ENCODE data around the gene DSE.

DSE gene

DNA sequence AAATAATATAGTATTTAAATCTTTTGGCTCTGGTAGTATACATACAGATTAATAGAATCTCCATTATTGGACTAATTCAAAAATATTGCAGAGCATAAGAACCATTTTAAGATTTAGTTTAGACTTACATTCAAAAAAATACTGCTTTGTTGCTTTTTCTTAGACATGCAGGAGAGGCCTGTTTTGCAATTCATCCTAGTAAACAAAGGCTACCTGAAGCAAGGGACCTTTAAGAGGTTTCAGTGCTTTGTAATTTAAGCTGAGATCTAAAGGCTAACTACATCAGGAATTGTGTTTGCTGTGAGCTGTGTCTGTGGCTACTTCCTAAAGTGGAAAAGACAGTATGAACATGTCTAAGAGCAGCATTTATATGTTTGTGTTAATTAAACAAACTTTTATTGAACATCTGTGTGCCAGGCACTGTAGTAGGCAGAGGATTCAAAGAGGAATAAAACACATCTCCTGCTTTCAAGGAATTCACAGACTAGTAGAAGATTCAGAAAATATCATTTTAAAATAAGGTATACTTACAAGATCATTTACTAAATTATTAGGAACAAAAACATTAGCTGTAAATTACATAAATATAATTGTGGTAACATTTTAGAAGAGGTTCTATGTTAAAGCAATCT is 61.3 kb downstream of the DSE start:
- no peaks in the 10 kb centered on the region for H3K27me3 Mint-ChIP-seq (ENCODE audit: low read depth)
- TF ChIP-seq, protein P1, sequence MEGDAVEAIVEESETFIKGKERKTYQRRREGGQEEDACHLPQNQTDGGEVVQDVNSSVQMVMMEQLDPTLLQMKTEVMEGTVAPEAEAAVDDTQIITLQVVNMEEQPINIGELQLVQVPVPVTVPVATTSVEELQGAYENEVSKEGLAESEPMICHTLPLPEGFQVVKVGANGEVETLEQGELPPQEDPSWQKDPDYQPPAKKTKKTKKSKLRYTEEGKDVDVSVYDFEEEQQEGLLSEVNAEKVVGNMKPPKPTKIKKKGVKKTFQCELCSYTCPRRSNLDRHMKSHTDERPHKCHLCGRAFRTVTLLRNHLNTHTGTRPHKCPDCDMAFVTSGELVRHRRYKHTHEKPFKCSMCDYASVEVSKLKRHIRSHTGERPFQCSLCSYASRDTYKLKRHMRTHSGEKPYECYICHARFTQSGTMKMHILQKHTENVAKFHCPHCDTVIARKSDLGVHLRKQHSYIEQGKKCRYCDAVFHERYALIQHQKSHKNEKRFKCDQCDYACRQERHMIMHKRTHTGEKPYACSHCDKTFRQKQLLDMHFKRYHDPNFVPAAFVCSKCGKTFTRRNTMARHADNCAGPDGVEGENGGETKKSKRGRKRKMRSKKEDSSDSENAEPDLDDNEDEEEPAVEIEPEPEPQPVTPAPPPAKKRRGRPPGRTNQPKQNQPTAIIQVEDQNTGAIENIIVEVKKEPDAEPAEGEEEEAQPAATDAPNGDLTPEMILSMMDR (IDR thresholded peaks at IDR 0.05; ENCODE audit: unreplicated experiment in 3 of 3): no peak
- H3K4me1 Mint-ChIP-seq: peaks cover 20% of the 10 kb centered on the region
- H3K9me3 Mint-ChIP-seq: no peaks in the 10 kb centered on the region
- H3K36me3 Mint-ChIP-seq (ENCODE audit: low read depth): peaks cover 61% of the 10 kb centered on the region
- H3K27ac Mint-ChIP-seq: peak overlapping the region in 1 of 3 experiments; percentile 5
- no peak overlapping the region for H3K4me3 Mint-ChIP-seq

DNA sequence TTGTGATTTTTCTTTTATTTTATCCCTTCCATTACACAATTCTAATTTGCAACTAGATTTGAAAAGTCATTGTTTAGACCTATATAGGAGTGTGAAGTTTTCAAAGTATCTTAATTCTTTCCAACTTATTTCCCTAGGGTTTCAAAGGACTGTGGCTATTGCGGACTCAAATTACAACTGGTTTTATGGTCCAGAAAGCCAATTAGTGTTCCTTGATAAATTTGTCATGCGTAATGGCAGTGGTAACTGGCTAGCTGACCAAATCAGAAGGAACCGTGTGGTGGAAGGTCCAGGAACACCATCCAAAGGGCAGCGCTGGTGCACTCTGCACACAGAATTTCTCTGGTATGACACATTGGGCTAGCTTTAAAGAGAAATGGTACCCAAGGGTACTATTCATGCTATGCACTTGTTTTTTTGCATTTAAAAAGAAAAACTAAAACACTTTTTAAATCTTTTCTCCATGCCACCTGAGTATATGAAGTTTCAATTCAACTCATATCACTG is 62.5 kb downstream of the DSE start:
- TF ChIP-seq, protein P1 (IDR thresholded peaks at IDR 0.05; ENCODE audit: unreplicated experiment in 3 of 3): no peak
- H3K27me3 Mint-ChIP-seq (ENCODE audit: low read depth): no peaks in the 10 kb centered on the region
- peaks cover 24% of the 10 kb centered on the region for H3K4me1 Mint-ChIP-seq

DNA sequence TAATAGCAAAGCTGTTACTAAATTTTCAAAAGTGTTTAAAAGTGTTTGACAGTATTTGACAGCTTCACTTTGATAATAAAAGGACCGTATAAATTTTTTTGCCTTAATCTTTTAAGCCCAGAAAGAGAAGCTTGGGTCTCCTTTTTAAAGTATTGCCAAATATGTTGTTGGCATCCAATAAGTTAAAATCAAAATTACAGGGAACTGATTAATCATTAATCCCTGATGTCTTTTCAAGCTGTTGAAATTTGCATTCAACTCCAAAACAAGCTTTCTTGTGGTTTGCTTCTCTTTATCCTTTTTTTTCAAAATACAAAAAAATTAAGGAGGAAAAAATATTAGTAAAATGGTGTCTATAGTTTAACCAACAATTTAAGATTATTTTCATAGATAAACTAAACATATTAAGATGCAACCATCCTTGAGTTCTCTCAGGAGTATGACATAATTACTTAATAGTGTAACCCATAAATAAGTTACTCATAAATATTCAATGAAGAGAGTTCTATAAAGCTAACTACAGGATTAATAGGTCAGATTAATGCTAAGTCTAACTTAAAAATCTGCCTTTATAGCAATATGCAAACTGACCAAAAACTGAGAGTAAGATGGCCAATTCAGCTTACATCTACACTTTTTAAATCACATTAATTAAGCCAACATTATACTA is 63.4 kb downstream of the DSE start:
- H3K9me3 Mint-ChIP-seq: no peaks in the 10 kb centered on the region
- H3K4me3 Mint-ChIP-seq: no peak overlapping the region
- TF ChIP-seq, protein P1 (IDR thresholded peaks at IDR 0.05; ENCODE audit: unreplicated experiment in 3 of 3): no peak
- H3K27ac Mint-ChIP-seq: no peak overlapping the region
- H3K36me3 Mint-ChIP-seq (ENCODE audit: low read depth): peaks cover 43% of the 10 kb centered on the region
- H3K27me3 Mint-ChIP-seq (ENCODE audit: low read depth): no peaks in the 10 kb centered on the region
- peaks cover 24% of the 10 kb centered on the region for H3K4me1 Mint-ChIP-seq

More for the DNA sequence above, 62.5 kb downstream of the DSE start:
- Mint-ChIP-seq H3K4me3 (no peak overlapping the region), H3K27ac (peak overlapping the region in 1 of 3 experiments; percentile 5), H3K36me3 (ENCODE audit: low read depth) (peaks cover 52% of the 10 kb centered on the region), H3K9me3 (no peaks in the 10 kb centered on the region)

DNA sequence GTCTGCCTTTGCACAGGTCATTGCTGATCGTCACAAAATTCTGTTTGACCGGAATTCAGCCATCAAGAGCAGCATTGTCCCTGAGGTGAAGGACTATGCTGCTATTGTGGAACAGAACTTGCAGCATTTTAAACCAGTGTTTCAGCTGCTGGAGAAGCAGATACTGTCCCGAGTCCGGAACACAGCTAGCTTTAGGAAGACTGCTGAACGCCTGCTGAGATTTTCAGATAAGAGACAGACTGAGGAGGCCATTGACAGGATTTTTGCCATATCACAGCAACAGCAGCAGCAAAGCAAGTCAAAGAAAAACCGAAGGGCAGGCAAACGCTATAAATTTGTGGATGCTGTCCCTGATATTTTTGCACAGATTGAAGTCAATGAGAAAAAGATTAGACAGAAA is 65.8 kb downstream of the DSE start:
- H3K27ac Mint-ChIP-seq: peak overlapping the region; percentile 21 to 70 (median 56)
- H3K36me3 Mint-ChIP-seq (ENCODE audit: low read depth): peaks cover 23% of the 10 kb centered on the region
- H3K27me3 Mint-ChIP-seq (ENCODE audit: low read depth): no peaks in the 10 kb centered on the region
- H3K9me3 Mint-ChIP-seq: no peaks in the 10 kb centered on the region
- H3K4me3 Mint-ChIP-seq: peak overlapping the region in 1 of 3 experiments; percentile 7
- peaks cover 37% of the 10 kb centered on the region for H3K4me1 Mint-ChIP-seq
- TF ChIP-seq, protein P1 (IDR thresholded peaks at IDR 0.05; ENCODE audit: unreplicated experiment in 3 of 3): no peak

DNA sequence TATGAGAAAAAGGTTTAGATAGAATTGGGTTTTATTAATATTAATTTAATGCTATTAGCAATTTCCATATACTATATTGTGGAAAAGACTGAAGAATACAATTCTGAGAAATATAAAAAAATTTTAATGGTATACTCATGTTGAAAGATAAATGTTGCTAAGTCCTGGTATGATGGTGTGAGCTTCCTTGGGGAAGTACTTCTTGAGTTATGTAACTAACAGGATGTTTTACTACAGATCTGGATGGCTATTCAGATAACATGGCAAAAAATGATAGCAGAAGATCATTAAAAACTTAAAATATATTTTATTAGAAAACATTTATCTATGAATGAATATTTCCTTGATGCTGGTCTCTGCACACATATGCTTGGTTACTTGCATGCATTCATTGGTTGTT is 66.9 kb downstream of the DSE start:
- no peaks in the 10 kb centered on the region for H3K27me3 Mint-ChIP-seq (ENCODE audit: low read depth)
- TF ChIP-seq, protein P1 (IDR thresholded peaks at IDR 0.05; ENCODE audit: unreplicated experiment in 3 of 3): no peak
- H3K4me1 Mint-ChIP-seq: peaks cover 35% of the 10 kb centered on the region
- H3K4me3 Mint-ChIP-seq: no peak overlapping the region
- peak overlapping the region in 1 of 3 experiments; percentile 79 for H3K27ac Mint-ChIP-seq
- H3K9me3 Mint-ChIP-seq: no peaks in the 10 kb centered on the region
- H3K36me3 Mint-ChIP-seq (ENCODE audit: low read depth): peaks cover 21% of the 10 kb centered on the region

Measured in nephron (organoid).